IMR-90 (cell line): ENCODE measurements around the gene ARMC9. TPM values are rescaled to one million over a fixed set of nuclear protein-coding genes. Genes with fewer than 3 reads are reported as not detected.

Source experiments
- ATAC-seq: fragments of 200-7000 bp; cut with Tn5 transposase; 2 replicates; pipeline ENCODE4 v1.9.1; 2020; ENCODE audit warnings: low read depth, mild to moderate bottlenecking, moderate library complexity
- BruUV-seq: library from RNA; stranded (reverse); fragments of 400-500 nt; replicated peaks from 2 replicates; lab custom pipeline; 2021; lab: Mats Ljungman, UMichigan
- CTCF ChIA-PET: fragments of 300-600 bp; formaldehyde crosslinking; extraction: SDS; loops from one replicate; lab custom pipeline; 2021; ENCODE audit warnings: antibody characterized with exemption; lab: Yijun Ruan, JAX
- POLR2A ChIA-PET: fragments of 300-600 bp; sonication (Branson Sonifier 250); formaldehyde crosslinking; loops from one replicate; lab custom pipeline; 2022; ENCODE audit warnings: antibody characterized with exemption; ENCODE audit not compliant: unreplicated experiment; lab: Charles Lee
- DNase-seq: peaks from one replicate; pipeline ENCODE4 v3.0.0; 2013
- H2AFZ ChIP-seq: replicated peaks from 2 replicates; pipeline ENCODE3; 2013; ENCODE audit warnings: low read length, mild to moderate bottlenecking; ENCODE audit not compliant: poor library complexity
- H2AK5ac ChIP-seq: 2 replicates; pipeline ENCODE4 v1.6.1; 2013; ENCODE audit warnings: low read depth, low read length, inconsistent platforms
- H2AK9ac ChIP-seq: replicated peaks from 2 replicates; pipeline ENCODE3; 2013; ENCODE audit warnings: mild to moderate bottlenecking, low read depth, low read length, moderate library complexity; ENCODE audit not compliant: poor library complexity
- H2BK120ac ChIP-seq: 2 replicates; pipeline ENCODE4 v1.6.1; 2013; ENCODE audit warnings: low read depth, low read length, inconsistent platforms
- H2BK15ac ChIP-seq: 3 replicates; pipeline ENCODE4 v1.6.1; 2013; ENCODE audit warnings: low read depth, low read length, inconsistent platforms
- H2BK20ac ChIP-seq: 2 replicates; pipeline ENCODE4 v1.6.1; 2013; ENCODE audit warnings: low read depth, mild to moderate bottlenecking, inconsistent platforms, low read length, moderate library complexity
- H2BK5ac ChIP-seq: 2 replicates; pipeline ENCODE4 v1.6.1; 2013; ENCODE audit warnings: mild to moderate bottlenecking, low read depth, low read length, inconsistent platforms; ENCODE audit not compliant: poor library complexity, severe bottlenecking
- H3K14ac ChIP-seq: replicated peaks from 2 replicates; pipeline ENCODE4 v1.6.1; 2013; ENCODE audit warnings: low read depth, low read length, inconsistent platforms
- H3K18ac ChIP-seq: 2 replicates; pipeline ENCODE4 v1.6.1; 2013; ENCODE audit warnings: low read depth, low read length, control low read depth
- H3K23ac ChIP-seq: 2 replicates; pipeline ENCODE4 v1.6.1; 2013; ENCODE audit warnings: low read depth, low read length, inconsistent platforms
- H3K27ac ChIP-seq: 2 replicates; pipeline ENCODE4 v1.5.1; 2013; ENCODE audit warnings: mild to moderate bottlenecking, control low read depth, low read length; ENCODE audit not compliant: insufficient read depth
- H3K27me3 ChIP-seq: 2 replicates; pipeline ENCODE4 v1.6.1; 2013; ENCODE audit warnings: low read length; ENCODE audit not compliant: control insufficient read depth, insufficient read depth
- H3K36me3 ChIP-seq: 2 replicates; pipeline ENCODE4 v1.6.1; 2013; ENCODE audit warnings: low read length, mixed read lengths; ENCODE audit not compliant: control insufficient read depth, insufficient read depth
- H3K4ac ChIP-seq: 2 replicates; pipeline ENCODE4 v1.6.1; 2013; ENCODE audit warnings: low read depth, low read length, inconsistent platforms
- H3K4me1 ChIP-seq: 2 replicates; pipeline ENCODE4 v1.6.1; 2013; ENCODE audit warnings: low read length, mixed read lengths; ENCODE audit not compliant: control insufficient read depth, insufficient read depth
- H3K4me2 ChIP-seq: 2 replicates; pipeline ENCODE4 v1.6.1; 2013; ENCODE audit warnings: low read depth, mild to moderate bottlenecking, control low read depth, low read length, moderate library complexity
- H3K4me3 ChIP-seq: 2 replicates; pipeline ENCODE4 v1.5.1; 2013; ENCODE audit warnings: low read depth, mild to moderate bottlenecking, control low read depth, low read length, moderate library complexity; ENCODE audit not compliant: insufficient read depth
- H3K56ac ChIP-seq: 2 replicates; pipeline ENCODE4 v1.6.1; 2013; ENCODE audit warnings: low read length, inconsistent platforms; ENCODE audit not compliant: insufficient read depth; ENCODE audit errors: extremely low read depth
- H3K79me1 ChIP-seq, 2 experiments: 2 replicates each; pipeline ENCODE4 v1.6.1; 2013; ENCODE audit warnings: low read length in 2 of 2, inconsistent platforms in 1 of 2, low read depth in 1 of 2
- H3K9ac ChIP-seq: 2 replicates; pipeline ENCODE4 v1.6.1; 2013; ENCODE audit warnings: low read depth, low read length, control low read depth
- H3K9me1 ChIP-seq: 2 replicates; pipeline ENCODE4 v1.6.1; 2013; ENCODE audit warnings: low read length, inconsistent platforms; ENCODE audit not compliant: insufficient read depth
- H3K9me3 ChIP-seq: 2 replicates; pipeline ENCODE4 v1.6.1; 2013; ENCODE audit warnings: low read length; ENCODE audit not compliant: control insufficient read depth, insufficient read depth
- H4K20me1 ChIP-seq: 2 replicates; pipeline ENCODE4 v1.6.1; 2013; ENCODE audit warnings: low read length, inconsistent platforms; ENCODE audit not compliant: insufficient read depth
- H4K5ac ChIP-seq: 2 replicates; pipeline ENCODE4 v1.6.1; 2013; ENCODE audit warnings: mild to moderate bottlenecking, low read depth, low read length, control low read depth
- H4K8ac ChIP-seq, 2 experiments: 2 replicates each; pipeline ENCODE4 v1.6.1; 2013; ENCODE audit warnings: low read depth in 2 of 2, low read length in 2 of 2, control low read depth in 1 of 2, inconsistent platforms in 1 of 2
- H4K91ac ChIP-seq: 2 replicates; pipeline ENCODE4 v1.6.1; 2013; ENCODE audit warnings: low read depth, low read length, inconsistent platforms; ENCODE audit not compliant: insufficient read depth
- BHLHE40 ChIP-seq: fragments of 150-350 bp; IDR thresholded peaks from 2 replicates; pipeline ENCODE4 v1.6.1; 2016; ENCODE audit warnings: mild to moderate bottlenecking, low read depth, low read length
- CEBPB ChIP-seq: IDR thresholded peaks from 2 replicates; pipeline ENCODE4 v1.6.1; 2012; ENCODE audit warnings: low read depth, low read length, improper control_type of control experiment
- CHD1 ChIP-seq: IDR thresholded peaks from 2 replicates; pipeline ENCODE4 v1.6.1; 2012; ENCODE audit warnings: low read depth, low read length, improper control_type of control experiment
- FOS ChIP-seq: fragments of 150-350 bp; IDR thresholded peaks from 2 replicates; pipeline ENCODE4 v1.6.1; 2016; ENCODE audit warnings: low read depth, low read length
- MAFK ChIP-seq: IDR thresholded peaks from 2 replicates; pipeline ENCODE4 v1.6.1; 2012; ENCODE audit warnings: low read depth, low read length, improper control_type of control experiment
- MAZ ChIP-seq: IDR thresholded peaks from 2 replicates; pipeline ENCODE4 v1.6.1; 2012; ENCODE audit warnings: low read depth, mild to moderate bottlenecking, low read length, improper control_type of control experiment, moderate library complexity, borderline replicate concordance
- MXI1 ChIP-seq: IDR thresholded peaks from 2 replicates; pipeline ENCODE4 v1.6.1; 2012; ENCODE audit warnings: low read depth, mild to moderate bottlenecking, low read length, moderate library complexity, borderline replicate concordance
- NFE2L2 ChIP-seq: fragments of 150-350 bp; IDR thresholded peaks from 2 replicates; pipeline ENCODE4 v1.6.1; 2016; ENCODE audit warnings: low read depth, mild to moderate bottlenecking, low read length
- POLR2A ChIP-seq: IDR thresholded peaks from 2 replicates; pipeline ENCODE4 v1.6.1; 2012; ENCODE audit warnings: mild to moderate bottlenecking, low read depth, low read length
- RAD21 ChIP-seq: IDR thresholded peaks from 2 replicates; pipeline ENCODE4 v1.6.1; 2012; ENCODE audit warnings: low read length, improper control_type of control experiment
- RCOR1 ChIP-seq: IDR thresholded peaks from 2 replicates; pipeline ENCODE4 v1.6.1; 2012; ENCODE audit warnings: mild to moderate bottlenecking, low read length, improper control_type of control experiment; ENCODE audit not compliant: insufficient replicate concordance
- RFX5 ChIP-seq: IDR thresholded peaks from 2 replicates; pipeline ENCODE4 v1.8.0; 2012; ENCODE audit warnings: low read depth, mild to moderate bottlenecking, low read length, moderate library complexity
- SMC3 ChIP-seq: fragments of 150-350 bp; IDR thresholded peaks from 2 replicates; pipeline ENCODE4 v1.6.1; 2016; ENCODE audit warnings: low read depth, mild to moderate bottlenecking, antibody characterized with exemption, low read length, moderate library complexity
- whole genome bisulfite sequencing, 2 experiments: methylation state at CpG; one replicate each; pipeline versions ENCODE4 v1.1.5 to v1.1.7; 2013; ENCODE audit warnings: missing lambda C conversion rate in 2 of 2; ENCODE audit not compliant: insufficient read length in 1 of 2; ENCODE audit errors: extremely low coverage in 2 of 2; 5-methylcytosine and 5-hydroxymethylcytosine counted together
- dilution Hi-C: fragments of 300-500 bp; cut with HindIII; formaldehyde crosslinking; loops from one replicate; pipeline ENCODE4 v1.14.3; 2018; ENCODE audit warnings: low sequenced_read_pairs; ENCODE audit not compliant: unreplicated experiment
- in situ Hi-C: fragments of 300-500 bp; cut with MboI; formaldehyde crosslinking; loops from 3 replicates; pipeline ENCODE4 v1.14.3; 2019; ENCODE audit warnings: low sequenced_read_pairs, inconsistent platforms, mixed read lengths
- intact Hi-C: fragments of 100-400 bp; cut with micrococcal nuclease; formaldehyde crosslinking; loops from 2 replicates; pipeline ENCODE4 v1.10.0; 2022
- polyA plus RNA-seq, 3 experiments: library from polyadenylated mRNA; depleted of rRNA; stranded (reverse); fragments of >200 nt; gene quantifications; 2 replicates each; pipeline ENCODE4 v1.2.3, GENCODE V29; 2012; ENCODE audit warnings: low replicate concordance in 1 of 3
- total RNA-seq: library from RNA; depleted of rRNA; stranded (reverse); fragments of >200 nt; gene quantifications from 2 replicates; pipeline ENCODE4 v1.2.3, GENCODE V29; 2012
- TF ChIP-seq, protein P1 (sequence below): fragments of 150-350 bp; IDR thresholded peaks from 2 replicates; pipeline ENCODE4 v1.6.1; 2017; ENCODE audit warnings: mild to moderate bottlenecking, antibody characterized with exemption, low read length, low read depth
- TF ChIP-seq, protein P2 (sequence below): conservative IDR thresholded peaks from 2 replicates; pipeline ENCODE4 v1.5.1; 2012; ENCODE audit warnings: mild to moderate bottlenecking, low read depth, low read length, improper control_type of control experiment
- TF ChIP-seq, protein P3 (sequence below): fragments of 150-350 bp; IDR thresholded peaks from 2 replicates; pipeline ENCODE4 v1.6.1; 2016; ENCODE audit warnings: low read depth, mild to moderate bottlenecking, low read length, moderate library complexity, borderline replicate concordance

Gene ARMC9
- total and polyA plus RNA-seq, 2 of the 4 experiments (the other 2 are of a cell fraction), result 36.0 to 46.6 TPM

DNA sequence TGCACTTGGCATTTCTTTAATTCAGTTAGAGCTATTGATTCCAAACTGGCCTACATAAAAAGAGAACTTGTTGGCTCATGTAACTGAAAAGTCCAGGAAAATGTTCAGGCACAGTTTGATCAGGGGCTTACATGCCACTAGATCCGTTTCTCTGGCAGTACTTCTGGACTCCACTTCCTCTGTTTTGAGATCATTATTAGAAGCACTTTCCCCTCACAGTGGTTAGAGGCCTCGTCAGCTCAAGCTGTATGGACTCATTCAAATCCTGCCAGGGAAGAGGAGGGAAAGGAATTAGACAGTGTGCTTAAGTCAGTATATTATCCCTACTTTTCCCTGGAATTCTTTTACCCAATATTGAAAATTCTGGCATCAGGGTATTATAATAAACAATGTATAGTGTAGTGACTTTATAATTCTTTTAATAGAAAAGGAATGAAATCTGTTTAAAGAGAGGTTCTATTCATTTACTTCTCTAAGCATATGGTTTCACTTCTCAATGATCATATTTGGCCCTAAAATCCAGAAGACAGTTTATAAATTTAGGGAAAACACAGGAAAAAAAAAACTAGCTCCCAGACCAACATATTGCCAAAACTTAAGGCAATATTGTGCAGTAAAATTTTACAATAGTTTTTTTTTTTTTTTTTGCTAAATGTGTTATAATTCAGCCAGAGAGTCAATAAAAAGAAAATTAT lies 92.0 kb downstream of the ARMC9 start:
- Histone ChIP-seq H4K8ac (no peak overlapping the region), H3K9ac (no peak overlapping the region), H3K36me3 (peaks cover 31% of the 10 kb centered on the region), H3K9me3 (no peaks in the 10 kb centered on the region), H4K5ac (no peak overlapping the region), H3K4me2 (no peak overlapping the region), H2AFZ (no peak overlapping the region), H3K56ac (no peak overlapping the region), H3K14ac (no peak overlapping the region), H3K4me1 (no peaks in the 10 kb centered on the region), H2BK120ac (no peak overlapping the region), H3K27ac (no peak overlapping the region), H4K91ac (no peak overlapping the region), H2BK20ac (no peak overlapping the region), H2AK9ac (no peak overlapping the region), H3K79me1 (no peaks in the 10 kb centered on the region), H3K4me3 (no peak overlapping the region), H2AK5ac (no peak overlapping the region), H4K20me1 (no peaks in the 10 kb centered on the region), H3K27me3 (no peaks in the 10 kb centered on the region), H3K23ac (no peak overlapping the region), H3K4ac (no peak overlapping the region), H3K18ac (no peak overlapping the region), H2BK15ac (no peak overlapping the region), H2BK5ac (no peak overlapping the region), H3K9me1 (peaks cover 11% of the 10 kb centered on the region)
- in situ Hi-C loops, result no loop called here
- CTCF ChIA-PET, result interaction anchor here (0.6 to 1.2 kb wide), 3 partner anchors 13 to 121 kb away, joined by 3 to 5 read pairs (median 4); no protein-coding TSS in a partner anchor
- no peak for TF ChIP-seq BHLHE40
- TF ChIP-seq MAZ, result no peak
- no peak for TF ChIP-seq RAD21
- TF ChIP-seq RCOR1, result no peak
- TF ChIP-seq CHD1, result no peak
- TF ChIP-seq MAFK, result no peak
- no peak for TF ChIP-seq FOS
- no peak for TF ChIP-seq MXI1
- TF ChIP-seq, protein P1, sequence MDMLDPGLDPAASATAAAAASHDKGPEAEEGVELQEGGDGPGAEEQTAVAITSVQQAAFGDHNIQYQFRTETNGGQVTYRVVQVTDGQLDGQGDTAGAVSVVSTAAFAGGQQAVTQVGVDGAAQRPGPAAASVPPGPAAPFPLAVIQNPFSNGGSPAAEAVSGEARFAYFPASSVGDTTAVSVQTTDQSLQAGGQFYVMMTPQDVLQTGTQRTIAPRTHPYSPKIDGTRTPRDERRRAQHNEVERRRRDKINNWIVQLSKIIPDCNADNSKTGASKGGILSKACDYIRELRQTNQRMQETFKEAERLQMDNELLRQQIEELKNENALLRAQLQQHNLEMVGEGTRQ, result no peak
- TF ChIP-seq RFX5, result no peak
- TF ChIP-seq NFE2L2, result no peak
- TF ChIP-seq, protein P2, sequence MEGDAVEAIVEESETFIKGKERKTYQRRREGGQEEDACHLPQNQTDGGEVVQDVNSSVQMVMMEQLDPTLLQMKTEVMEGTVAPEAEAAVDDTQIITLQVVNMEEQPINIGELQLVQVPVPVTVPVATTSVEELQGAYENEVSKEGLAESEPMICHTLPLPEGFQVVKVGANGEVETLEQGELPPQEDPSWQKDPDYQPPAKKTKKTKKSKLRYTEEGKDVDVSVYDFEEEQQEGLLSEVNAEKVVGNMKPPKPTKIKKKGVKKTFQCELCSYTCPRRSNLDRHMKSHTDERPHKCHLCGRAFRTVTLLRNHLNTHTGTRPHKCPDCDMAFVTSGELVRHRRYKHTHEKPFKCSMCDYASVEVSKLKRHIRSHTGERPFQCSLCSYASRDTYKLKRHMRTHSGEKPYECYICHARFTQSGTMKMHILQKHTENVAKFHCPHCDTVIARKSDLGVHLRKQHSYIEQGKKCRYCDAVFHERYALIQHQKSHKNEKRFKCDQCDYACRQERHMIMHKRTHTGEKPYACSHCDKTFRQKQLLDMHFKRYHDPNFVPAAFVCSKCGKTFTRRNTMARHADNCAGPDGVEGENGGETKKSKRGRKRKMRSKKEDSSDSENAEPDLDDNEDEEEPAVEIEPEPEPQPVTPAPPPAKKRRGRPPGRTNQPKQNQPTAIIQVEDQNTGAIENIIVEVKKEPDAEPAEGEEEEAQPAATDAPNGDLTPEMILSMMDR, result no peak
- TF ChIP-seq, protein P3, sequence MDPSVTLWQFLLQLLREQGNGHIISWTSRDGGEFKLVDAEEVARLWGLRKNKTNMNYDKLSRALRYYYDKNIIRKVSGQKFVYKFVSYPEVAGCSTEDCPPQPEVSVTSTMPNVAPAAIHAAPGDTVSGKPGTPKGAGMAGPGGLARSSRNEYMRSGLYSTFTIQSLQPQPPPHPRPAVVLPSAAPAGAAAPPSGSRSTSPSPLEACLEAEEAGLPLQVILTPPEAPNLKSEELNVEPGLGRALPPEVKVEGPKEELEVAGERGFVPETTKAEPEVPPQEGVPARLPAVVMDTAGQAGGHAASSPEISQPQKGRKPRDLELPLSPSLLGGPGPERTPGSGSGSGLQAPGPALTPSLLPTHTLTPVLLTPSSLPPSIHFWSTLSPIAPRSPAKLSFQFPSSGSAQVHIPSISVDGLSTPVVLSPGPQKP, result no peak
- TF ChIP-seq SMC3, result no peak
- no peak for TF ChIP-seq CEBPB
- no peak for TF ChIP-seq POLR2A
- POLR2A ChIA-PET, result no interaction called here
- WGBS, 2 experiments, result no CpG with 5 or more reads among the region's 2 CpGs
- dilution Hi-C loops, result no loop called here
- ATAC-seq (no peak), DNase-seq (no peak)
- intact Hi-C loops, result loop anchor here (1.0 kb wide), 1 partner anchor 35 kb away; no protein-coding TSS in a partner anchor
- no TSS peak for BruUV-seq
